Islet precursor cell (in vitro differentiated cells): Measurements from ENCODE around the gene SOX14.

Experiments used
- DNase-seq: peaks from one replicate; pipeline ENCODE4 v3.0.0-alpha.2; 2018

SOX14 gene

DNA sequence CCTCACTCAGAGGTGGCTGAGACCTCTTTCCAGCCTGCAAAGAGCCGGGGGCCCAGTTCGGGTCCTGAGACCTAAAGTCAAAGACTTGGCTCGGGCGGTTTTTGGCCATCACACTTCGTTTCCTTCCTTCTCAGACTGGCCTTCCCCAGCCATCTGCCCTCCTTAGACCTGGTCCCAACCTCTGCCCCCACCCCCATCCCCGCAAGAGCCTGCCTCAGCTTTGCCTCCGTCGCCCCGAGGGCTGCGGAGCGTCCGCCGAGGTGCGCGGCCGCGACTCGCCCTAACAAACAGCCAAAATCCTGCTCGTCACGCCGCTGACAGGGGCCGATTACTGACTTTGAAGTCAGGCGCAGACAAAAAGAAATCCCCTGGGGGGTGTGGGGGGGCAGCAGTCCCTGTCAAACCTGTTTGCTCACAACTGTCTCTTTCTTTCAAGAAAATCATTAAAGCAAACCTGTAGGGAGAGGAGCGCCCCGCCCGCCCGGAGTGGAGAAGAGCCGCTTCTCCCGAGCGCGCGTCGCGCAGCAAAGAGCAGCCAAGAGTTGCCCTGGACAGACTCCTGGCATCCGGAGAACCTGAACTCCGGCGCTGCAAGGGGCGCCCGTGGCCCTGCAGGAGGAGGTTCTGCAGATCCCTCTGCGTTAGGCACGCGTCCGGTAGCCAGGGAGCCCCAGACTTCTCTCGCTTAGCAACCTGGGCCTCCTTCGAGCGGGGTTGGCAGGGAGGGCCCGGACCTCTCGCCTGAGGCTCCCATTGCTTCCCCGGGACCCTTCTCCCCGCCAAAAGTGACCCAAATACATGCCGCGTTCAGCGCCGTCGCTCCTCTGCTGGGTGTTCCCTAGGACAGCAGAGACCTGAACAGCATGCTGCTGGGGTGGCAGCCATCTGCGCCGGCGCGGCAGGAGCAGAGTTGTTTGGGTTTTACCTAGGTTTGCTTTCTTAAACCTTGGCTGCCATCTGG lies 4.5 kb downstream of the SOX14 start:
- peak; percentile 94 for DNase-seq

DNA sequence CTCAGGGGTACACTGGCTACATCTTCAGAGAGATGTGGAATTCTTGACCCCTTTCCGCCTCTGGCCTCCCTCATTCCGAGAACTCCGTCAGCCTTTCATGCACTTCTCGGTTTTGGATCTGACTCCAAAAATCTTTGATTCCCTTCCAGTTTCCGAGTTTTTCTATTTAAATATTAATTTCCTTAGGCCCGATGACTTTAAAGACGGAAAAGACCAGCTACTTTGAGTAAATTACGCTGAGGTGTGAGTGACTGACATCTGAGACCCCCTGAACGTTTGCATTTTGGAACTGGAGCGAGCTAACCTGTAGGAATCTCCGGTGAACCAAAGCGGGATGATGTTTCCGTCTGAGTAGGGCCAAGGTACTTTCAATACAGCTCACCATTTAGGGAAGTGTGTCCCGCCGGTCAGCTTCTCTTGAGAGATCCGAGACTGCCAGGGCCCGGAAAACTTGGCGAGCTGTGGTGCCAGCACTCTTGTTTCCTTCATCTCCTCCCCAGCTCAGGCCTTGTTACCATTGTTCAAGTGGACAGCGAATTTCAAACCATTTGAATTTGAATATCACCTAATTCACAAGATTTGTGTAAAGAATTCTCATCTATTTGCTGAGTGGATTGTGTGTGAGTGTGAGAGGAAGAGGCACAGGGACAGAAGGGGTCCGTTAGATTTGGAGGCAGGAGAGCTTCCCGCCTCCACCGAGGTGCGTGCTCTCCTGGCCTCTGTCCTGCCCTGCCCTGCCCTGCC lies 5.4 kb downstream of the SOX14 start:
- no peak for DNase-seq

DNA sequence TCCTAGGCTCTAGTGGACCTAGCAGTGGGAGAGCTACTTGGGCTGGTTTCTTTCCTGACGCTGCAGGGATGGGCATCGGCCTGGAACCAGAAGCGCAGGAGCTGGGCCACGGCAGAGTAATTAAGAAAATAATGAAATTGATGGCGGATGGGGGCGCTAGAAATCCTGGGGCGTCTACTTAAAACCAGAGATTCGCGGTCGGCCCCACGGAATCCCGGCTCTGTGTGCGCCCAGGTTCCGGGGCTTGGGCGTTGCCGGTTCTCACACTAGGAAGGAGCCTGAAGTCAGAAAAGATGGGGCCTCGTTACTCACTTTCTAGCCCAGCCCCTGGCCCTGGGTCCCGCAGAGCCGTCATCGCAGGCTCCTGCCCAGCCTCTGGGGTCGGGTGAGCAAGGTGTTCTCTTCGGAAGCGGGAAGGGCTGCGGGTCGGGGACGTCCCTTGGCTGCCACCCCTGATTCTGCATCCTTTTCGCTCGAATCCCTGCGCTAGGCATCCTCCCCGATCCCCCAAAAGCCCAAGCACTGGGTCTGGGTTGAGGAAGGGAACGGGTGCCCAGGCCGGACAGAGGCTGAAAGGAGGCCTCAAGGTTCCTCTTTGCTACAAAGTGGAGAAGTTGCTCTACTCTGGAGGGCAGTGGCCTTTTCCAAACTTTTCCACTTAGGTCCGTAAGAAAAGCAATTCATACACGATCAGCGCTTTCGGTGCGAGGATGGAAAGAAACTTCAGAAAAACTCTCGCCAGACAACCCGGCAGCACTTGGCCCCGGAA lies 6.1 kb downstream of the SOX14 start:
- DNase-seq = no peak

DNA sequence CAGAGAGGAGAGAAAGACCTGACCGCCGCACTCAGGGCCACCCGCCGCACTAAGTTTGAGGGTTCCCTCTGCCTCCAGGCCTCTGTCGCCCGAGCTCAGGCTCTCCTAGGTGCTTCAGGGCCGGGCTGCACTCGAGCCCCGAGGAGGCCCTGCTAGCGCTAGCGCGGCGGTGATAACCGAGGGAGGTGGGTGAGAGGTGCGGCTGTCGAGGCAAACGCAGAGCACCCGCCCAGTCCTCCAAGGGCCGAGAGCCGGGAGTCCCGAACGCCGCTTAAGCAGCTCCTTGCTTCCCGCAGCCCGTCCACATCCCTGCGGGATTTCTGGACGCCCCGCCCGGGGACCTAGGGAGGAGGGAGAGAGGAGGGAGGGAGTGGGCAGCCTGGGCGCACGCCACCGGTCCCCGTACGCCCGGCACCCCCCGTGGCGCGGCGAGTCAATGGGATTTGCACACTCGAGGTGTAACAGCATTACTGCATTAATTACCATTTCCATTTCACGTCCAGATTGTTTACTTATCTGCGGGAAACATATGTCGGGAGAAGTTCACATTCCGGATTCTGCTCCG lies 6.8 kb downstream of the SOX14 start:
- peak; percentile 62 for DNase-seq

DNA sequence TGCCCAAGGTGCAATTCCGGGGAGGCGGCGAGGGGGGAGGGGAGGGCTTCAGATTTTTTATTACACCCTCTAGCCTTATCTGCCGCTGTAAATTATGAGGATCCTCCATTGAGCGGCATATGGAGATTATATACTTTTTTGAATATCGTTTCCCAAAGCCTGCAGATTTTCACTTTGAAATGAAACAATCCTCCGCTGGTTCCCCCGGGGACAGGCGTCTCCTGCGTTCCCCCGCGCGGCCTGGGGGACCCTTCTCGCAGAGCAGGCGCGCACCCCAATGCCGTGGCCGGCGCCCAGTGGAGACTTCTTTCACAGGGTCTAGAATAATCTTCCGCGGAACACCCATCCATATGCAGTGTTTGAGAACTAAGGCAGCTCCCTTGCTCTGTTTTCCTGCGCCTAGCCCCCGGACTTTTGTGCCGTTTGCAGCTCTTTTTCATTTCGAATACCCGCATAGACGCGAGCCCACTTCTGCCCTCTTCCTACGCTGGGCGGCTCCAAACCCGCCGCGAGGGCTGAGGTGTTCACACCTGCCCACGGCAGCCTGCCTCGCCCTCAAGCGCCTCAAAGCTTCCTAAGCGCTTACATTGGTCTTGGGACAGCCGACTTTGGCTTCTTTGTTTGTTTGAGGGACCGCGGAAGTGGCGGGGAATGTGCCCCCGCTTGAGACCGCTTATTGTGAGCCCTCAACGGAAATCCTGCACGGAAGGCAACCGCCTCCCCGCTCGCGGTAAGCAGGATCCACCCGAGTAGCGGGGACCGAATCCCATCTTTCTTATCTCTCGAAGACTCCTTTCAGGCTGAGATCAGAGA lies 7.5 kb downstream of the SOX14 start:
- DNase-seq = no peak

DNA sequence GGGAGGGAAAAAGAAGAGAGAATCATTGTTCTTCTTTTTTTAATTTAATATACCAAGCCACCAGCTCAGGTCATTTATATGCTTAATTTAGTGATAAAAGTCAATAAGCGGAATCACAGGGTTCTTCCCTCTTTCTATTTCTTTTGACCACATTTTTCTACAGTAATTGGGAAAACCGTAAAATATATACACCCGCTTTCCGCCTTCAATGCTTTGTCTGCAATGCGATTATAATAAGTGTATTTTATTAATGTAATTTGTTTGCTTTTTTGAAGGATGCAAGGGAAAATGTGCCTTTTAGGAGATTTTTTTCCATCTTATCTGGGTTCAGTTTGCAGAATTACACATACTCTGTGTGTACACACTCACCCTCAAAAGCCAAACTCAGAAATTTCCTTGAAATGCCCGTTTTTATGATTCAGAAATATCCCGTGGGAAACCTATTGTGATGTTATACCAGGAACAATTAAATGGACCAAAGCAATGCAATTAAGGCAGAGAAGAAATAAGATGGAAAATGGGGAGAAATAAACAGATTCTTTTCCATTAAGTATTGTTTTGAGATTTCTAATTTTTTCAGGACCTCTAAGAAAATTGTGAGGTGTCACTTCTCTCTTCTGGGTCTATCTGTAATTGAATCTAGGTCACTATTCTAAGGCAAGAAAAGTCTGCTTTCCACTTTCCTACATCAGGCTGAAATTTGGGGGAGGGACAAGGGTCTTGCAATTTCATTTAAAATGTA lies 8.3 kb downstream of the SOX14 start:
- no peak for DNase-seq

DNA sequence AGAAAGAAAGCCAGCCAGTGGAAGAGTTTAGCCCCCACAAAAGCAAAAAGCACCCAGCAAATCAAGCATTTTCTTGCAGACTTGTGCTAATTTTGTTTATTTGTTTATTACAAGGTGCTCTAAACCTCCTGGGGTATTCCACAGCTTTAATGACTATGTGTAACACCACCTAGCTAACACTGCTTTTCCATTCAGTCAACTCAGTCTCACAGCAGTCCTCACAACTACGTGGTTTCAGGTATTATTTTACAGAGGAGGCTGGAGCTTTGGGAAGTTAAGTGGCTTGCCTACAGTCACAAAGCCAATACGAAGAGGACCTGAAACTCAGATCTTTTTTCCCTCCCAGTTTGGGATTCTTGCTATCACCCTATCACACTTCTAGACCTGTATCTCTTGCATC lies 14.8 kb downstream of the SOX14 start:
- DNase-seq = no peak

DNA sequence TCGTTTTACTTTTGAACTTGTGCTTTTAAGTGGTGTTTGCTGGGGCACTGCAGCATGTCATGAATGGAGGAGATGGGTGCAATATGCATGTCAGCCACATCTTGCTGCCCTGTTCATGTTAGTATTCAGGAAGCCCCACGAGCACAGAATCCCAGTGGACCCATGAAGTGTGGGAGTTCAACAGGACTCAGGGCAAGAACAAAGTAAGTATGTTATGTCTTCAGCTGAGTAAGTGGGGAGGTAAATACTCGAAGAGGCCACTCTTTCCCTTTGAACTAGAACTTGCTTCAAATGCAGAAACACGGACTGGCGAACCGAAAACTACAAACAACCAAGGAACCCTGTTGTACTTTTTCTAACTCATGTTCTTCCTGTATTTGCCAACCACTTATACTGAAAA lies 23.4 kb downstream of the SOX14 start:
- DNase-seq = no peak

DNA sequence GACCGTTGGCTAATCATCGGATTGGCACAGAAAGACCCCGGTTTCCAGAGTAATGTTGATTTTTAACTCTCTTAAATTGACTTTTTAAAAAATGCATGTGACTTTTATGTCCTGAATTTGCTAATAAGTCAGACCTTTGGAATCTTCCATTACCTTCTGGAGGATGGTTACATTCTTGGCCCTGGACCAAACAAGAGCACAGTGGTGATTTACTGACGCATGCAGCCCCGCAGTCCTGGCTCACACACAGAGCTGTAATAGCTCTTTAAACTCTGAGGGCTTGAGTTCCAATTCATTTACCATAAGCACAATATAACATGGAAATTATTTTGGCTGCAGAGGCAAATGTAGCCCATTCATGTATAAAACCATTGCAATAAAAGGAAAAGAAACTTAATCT lies 25.1 kb downstream of the SOX14 start:
- DNase-seq = no peak

DNA sequence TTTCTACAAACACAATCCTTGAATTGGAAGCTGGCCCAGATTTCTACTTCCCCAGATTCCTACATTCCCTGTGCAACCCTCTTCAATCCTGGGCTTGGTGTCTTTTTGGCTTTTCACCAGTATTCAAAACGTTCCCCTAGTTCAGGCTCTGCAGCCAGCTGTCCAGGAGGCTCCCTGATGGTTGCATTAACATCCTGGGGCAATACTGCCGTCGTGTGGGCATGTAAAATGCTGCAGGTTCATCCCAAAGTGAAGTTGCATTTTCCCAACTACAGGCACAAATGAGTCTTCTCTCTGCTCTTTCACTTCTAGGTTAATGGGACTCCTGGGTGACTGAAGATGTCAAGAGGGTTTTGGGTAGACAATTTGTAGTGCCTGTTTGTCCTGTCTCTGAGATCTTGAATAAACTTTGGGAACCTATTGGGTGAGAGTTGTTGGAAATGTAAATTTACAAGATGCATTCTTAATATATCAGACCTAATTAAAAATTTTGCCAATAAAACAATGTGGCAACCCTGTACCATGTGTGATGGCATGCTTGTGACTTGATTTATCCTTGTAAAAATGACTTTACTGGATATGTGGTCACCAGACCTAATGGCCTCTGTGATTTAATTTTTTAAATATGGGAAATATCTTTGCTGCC lies 28.6 kb downstream of the SOX14 start:
- peak; percentile 68 for DNase-seq

DNA sequence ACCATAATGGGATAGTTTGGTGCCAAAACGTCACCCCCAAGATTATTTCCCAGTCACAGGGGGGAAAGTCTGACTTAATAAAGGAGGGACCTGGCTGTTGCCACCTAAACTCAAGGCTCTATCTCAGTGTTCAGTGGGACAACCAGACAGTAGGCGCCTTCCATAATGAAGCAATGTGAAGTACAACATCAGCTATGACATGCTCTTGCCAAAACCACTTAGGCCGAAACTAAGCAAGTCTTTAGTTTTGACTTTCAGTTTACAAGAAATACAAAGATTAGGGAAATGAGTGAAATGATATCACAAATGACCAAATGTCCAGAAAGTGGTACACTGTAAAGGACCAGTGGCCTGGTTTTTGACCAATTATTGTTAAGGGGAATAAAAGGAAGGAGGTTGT lies 32.9 kb downstream of the SOX14 start:
- DNase-seq = no peak

DNA sequence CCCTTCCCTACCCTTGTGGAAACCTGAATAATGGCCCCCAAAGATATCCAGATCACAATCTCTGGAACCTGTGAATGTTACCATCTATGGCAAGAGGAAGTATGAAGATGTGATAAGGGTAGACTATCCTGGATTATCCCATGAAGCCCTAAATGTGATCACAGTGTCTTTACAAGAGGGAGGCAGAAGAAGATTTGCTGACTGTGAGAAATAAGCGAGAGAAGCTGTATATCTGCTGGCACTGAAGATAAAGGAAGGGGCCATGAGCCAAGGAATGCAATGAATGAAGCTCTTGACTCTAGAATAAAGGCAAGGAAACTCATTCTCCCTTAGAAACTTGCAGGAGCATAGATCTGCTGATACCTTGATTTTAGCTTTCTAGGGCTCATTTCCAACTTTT lies 39.1 kb downstream of the SOX14 start:
- no peak for DNase-seq

DNA sequence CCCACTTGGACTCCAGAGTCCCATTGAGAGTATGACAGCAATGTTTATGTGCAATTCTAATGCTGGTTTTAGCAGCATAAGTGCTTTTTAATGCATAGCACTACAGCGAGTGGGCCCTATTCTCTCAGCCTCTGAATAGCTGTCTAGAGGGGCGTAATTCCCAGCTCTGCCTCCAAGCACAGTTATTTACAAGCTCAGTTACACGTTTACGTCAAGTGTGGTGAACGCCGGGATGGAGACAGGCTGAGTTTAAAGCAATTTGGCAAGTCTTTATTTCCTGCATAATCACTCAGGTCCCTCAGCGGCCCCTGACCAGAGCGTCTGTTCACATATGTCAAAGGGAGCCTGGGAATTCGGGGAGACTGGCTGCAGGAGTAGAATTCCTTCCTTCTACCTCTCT lies 43.9 kb downstream of the SOX14 start:
- DNase-seq = peak; percentile 80

DNA sequence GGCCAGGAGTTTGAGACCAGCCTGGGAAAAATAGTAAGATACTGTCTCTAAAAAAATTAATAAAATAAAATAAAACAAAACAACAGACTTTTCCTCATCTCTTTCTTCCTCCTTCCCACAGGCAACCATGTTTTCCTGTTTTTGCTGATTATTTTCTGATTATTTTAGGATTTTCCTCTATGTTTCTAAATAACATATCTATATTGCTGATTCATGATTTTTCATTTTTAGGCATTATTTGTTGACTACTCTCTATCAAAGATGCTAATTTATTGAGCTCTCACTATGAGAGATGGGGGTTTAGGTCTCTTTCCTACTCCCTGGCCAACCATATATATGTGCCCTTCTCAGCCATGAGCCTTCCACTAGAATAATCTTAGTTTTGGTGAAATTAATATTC lies 45.4 kb downstream of the SOX14 start:
- DNase-seq = no peak

DNA sequence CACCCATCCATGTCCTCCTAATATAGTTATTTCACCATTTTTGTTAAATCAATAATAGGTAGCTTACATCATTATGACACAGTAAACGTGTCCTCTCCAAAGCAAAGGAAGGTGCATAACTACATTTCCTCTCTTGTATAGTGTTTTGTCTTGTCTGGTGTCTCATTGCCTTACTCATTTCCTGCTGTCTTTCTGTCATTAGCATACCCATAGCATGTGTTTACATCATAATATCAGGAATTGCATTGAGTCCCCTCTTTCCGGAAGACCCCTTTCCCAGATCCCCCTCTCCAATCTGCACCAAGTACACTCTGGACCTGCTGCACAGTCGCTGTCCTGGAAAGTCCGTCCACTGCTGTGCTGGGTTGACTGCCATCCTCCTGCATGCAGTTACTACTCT lies 47.9 kb downstream of the SOX14 start:
- no peak for DNase-seq

DNA sequence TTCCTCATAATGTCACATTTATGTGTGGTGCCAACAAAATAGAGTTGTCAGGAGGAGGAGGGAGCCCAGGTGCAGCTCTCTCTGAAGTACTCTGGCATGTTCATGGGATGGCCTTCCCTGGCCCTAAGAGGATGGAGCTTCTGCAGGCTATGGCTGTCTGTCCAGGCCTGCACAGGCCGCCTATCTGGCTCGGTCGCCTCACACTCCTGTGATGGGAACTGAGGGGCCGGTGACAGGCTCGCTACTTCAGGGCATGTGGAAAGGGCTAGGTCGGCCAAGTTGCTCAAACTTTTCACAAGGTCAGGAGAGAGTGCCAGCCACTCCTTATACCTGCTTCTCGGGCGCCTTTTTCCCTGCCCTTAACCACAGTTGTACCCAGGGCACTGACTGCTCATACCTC lies 51.1 kb downstream of the SOX14 start:
- DNase-seq = no peak
